ENCODE results near the gene LRIF1.
"Not testable (repeated sequence)": the region's sequence is repeated elsewhere in the genome, so short reads cannot be mapped to it uniquely, and the experiment has no call there.

- not testable (repeated sequence) for TF ChIP-seq CTCF, EZH2, EZH2phosphoT487 (IDR thresholded peaks at IDR 0.05)
Measured at GRCh38 chr1:110999607-111000006, 35.9 kb upstream of the LRIF1 start.
